ENCODE data around the gene ACBD4. TPM values are rescaled to one million over a fixed set of nuclear protein-coding genes. Genes with fewer than 3 reads are reported as not detected.

Gene ACBD4
- total RNA-seq, 1 donor from 2014 or later, result 7.7 TPM

- ATAC-seq, result no peak
- intact Hi-C loops (cut with micrococcal nuclease), result no loop called here
Observed at GRCh38 chr17:45129940-45130680, 5.4 kb upstream of the ACBD4 start.

GRCh38 chr17:45130681-45131615, 4.5 kb upstream of the ACBD4 start:
- peak; percentile 31 for DNase-seq
- no peak for ATAC-seq
- intact Hi-C loops (cut with micrococcal nuclease), result no loop called here

More at GRCh38 chr17:45129940-45130680, 5.4 kb upstream of the ACBD4 start:
- DNase-seq, result peak; percentile 46

DNA sequence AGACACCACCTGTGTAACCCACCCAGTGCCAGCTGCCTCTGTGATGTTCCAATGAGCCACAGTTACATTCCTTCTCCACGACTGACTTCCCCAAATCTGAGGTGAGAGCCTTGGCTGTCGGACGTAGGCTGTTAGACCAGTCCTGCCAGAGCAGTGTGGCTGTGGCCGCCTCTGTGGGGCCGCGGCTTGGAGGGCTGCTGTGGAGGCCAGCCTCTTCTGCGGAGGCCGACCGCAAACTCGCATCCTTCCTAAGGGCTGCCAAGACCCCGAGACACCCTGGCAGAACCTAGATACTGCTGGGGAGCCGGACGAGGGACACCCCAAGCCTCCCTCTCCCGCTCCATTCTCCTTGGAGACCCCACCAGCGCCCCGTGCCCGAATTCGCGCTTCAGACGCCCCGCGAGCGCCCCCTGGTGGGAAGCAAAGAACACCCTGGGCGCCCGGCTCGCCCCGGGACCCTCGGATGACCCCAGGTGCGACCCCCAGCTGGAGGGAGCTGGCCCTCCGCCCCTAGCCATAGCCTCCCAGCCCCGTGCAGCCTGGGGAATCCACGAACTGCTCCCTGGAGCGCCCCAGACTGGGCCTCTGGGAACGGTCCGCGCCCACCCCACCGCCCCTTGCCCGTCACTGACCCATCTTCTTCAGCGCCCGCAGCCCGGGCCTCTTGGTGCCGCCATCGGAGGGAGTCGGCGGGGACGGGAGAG, 3.7 kb upstream of the ACBD4 start:
- ATAC-seq, result no peak
- DNase-seq, result peak; percentile 76

GRCh38 chr17:45132320-45132571, 3.2 kb upstream of the ACBD4 start, which contains the start of gene PLCD3:
TSS of gene PLCD3 (minus strand) at chr17:45132515. CDS start at chr17:45132410, 105 bp downstream.
- ATAC-seq (no peak), DNase-seq (no peak)
- intact Hi-C loops (cut with micrococcal nuclease), result no loop called here

More for the DNA sequence above, 3.7 kb upstream of the ACBD4 start:
- intact Hi-C loops (cut with micrococcal nuclease), result no loop called here

GRCh38 chr17:45132572-45133463, 2.7 kb upstream of the ACBD4 start:
- peak; percentile 78 for ATAC-seq
- intact Hi-C loops (cut with micrococcal nuclease), result no loop called here
- DNase-seq, result peak; percentile 92

DNA sequence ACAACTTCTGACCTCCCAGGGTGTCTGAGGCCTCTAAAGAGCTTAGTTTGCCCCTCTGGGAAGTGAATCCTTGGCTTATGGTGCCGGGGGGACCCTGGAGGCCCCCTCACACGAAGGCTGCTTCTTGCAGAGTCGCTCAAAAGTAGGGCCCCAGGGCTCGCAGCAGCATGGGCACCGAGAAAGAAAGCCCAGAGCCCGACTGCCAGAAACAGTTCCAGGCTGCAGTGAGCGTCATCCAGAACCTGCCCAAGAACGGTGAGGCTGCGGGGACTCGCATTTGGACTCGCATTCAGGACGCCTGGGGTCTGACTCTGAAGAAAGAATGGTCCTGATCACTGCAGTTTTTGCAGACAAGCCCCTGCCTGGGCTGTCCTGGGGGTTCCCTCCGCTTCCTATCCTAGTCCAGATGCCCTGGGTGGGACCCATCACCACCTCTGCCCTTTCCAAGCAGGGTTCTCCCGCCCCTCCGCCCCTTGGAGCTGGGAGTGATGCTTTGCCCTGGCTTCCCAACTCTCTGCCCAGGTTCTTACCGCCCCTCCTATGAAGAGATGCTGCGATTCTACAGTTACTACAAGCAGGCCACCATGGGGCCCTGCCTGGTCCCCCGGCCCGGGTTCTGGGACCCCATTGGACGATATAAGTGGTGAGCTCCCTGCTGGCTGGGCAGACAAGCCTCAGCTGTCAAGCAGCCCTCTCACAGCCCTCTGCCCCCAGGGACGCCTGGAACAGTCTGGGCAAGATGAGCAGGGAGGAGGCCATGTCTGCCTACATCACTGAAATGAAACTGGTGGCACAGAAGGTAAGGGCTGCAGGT, 698 bp downstream of the ACBD4 start:
- no peak for DNase-seq
- intact Hi-C loops (cut with micrococcal nuclease), result no loop called here
- ATAC-seq, result no peak

GRCh38 chr17:45136846-45137560, 1.5 kb downstream of the ACBD4 start:
- no peak for DNase-seq
- no peak for ATAC-seq
- intact Hi-C loops (cut with micrococcal nuclease), result no loop called here

- intact Hi-C loops (cut with micrococcal nuclease), result no loop called here
- ATAC-seq (no peak), DNase-seq (no peak)
Observed at GRCh38 chr17:45137561-45138305, 2.2 kb downstream of the ACBD4 start.

- DNase-seq (no peak), ATAC-seq (no peak)
- intact Hi-C loops (cut with micrococcal nuclease), result no loop called here
Observed at GRCh38 chr17:45138911-45139532, 3.5 kb downstream of the ACBD4 start.

DNA sequence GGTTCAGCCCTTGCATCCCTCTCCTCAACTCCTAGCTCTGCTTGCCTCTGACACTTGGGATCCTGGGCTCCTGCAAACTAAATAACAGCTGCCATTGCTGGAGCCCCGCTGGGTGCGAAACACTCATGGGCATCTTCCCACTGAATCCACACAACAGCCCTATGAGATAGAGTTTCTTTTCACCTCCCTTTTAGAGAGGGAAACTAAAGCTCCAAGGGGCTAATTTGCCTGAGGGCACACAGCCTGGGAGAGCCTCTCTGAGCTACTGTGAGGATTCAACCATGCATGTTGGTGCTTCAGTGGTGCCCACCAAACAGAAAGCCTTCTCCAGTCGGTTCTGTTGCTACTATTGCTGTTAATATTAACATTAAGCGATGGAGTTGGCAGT, 4.0 kb downstream of the ACBD4 start:
- intact Hi-C loops (cut with micrococcal nuclease), result no loop called here
- ATAC-seq, result no peak
- DNase-seq, result no peak

GRCh38 chr17:45143094-45143670, 7.7 kb downstream of the ACBD4 start:
- intact Hi-C loops (cut with micrococcal nuclease), result no loop called here
- no peak for ATAC-seq
- DNase-seq, result no peak

GRCh38 chr17:45143767-45144198, 8.3 kb downstream of the ACBD4 start:
- intact Hi-C loops (cut with micrococcal nuclease), result no loop called here
- ATAC-seq (peak; percentile 34), DNase-seq (peak; percentile 94)

- peak; percentile 26 for ATAC-seq
- peak; percentile 84 for DNase-seq
- intact Hi-C loops (cut with micrococcal nuclease), result no loop called here
Observed at GRCh38 chr17:45144199-45145034, 8.9 kb downstream of the ACBD4 start.

- intact Hi-C loops (cut with micrococcal nuclease), result no loop called here
- peak; percentile 38 for DNase-seq
- ATAC-seq, result no peak
Observed at GRCh38 chr17:45145035-45145389, 9.5 kb downstream of the ACBD4 start.

DNA sequence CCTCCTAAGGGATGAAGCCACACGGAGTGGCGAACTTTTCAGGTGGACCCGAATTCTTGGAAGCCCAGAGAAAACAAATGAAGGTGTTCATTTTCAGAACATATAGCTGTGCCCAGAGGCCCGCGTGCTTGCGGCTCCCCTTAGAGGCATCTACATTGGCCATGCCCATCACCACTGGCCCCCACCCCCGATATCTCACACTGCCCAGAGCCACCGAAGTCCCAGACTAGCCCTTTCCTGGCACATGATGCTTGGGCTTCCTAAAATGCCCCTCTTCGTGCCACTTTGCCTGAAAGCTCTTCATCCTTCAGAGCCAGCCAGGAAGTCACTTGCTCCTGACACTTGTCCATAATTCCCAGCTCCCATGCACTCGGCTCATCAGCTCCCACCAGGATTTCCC, 10.7 kb downstream of the ACBD4 start:
- no peak for ATAC-seq
- DNase-seq, result no peak
- intact Hi-C loops (cut with micrococcal nuclease), result no loop called here

All from left ventricle myocardium superior (tissue), 1 donor.